ENCODE results near the gene IFIT1. TPM values are rescaled to one million over a fixed set of nuclear protein-coding genes. Genes with fewer than 3 reads are reported as not detected.

The IFIT1 gene
- total RNA-seq, 1 donor from 2014 or later, result 6.0 TPM

DNA sequence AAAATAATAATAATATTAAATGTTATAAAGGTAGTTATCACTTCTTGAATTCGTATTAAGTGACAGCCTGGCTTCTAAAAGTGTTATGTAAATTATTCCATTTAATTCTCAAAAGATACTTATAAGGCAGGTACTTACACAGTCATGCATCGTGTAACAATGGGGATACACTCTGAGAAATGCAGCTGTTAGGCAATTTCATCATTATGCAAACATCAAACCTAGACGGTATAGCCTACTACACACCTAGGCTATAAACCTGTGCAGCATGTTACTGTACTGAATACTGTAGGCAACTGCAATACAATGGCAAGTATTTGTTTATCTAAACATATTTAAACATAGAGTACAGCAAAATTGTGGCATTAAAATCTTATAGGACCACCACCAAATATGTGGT is 1.5 kb downstream of the IFIT1 start:
- H3K4me3 Mint-ChIP-seq, result no peak overlapping the region

GRCh38 chr10:89395141-89395540 is 2.7 kb downstream of the IFIT1 start:
- Mint-ChIP-seq H3K4me3 (no peak overlapping the region), H3K4me1 (ENCODE audit: unreplicated experiment) (peaks cover 19% of the 10 kb centered on the region), H3K36me3 (no peaks in the 10 kb centered on the region), H3K27me3 (no peaks in the 10 kb centered on the region), H3K9me3 (no peaks in the 10 kb centered on the region), H3K27ac (no peak overlapping the region)
- no peak for DNase-seq (ENCODE audit: extremely low spot score, unreplicated experiment)
- TF ChIP-seq, protein P1, sequence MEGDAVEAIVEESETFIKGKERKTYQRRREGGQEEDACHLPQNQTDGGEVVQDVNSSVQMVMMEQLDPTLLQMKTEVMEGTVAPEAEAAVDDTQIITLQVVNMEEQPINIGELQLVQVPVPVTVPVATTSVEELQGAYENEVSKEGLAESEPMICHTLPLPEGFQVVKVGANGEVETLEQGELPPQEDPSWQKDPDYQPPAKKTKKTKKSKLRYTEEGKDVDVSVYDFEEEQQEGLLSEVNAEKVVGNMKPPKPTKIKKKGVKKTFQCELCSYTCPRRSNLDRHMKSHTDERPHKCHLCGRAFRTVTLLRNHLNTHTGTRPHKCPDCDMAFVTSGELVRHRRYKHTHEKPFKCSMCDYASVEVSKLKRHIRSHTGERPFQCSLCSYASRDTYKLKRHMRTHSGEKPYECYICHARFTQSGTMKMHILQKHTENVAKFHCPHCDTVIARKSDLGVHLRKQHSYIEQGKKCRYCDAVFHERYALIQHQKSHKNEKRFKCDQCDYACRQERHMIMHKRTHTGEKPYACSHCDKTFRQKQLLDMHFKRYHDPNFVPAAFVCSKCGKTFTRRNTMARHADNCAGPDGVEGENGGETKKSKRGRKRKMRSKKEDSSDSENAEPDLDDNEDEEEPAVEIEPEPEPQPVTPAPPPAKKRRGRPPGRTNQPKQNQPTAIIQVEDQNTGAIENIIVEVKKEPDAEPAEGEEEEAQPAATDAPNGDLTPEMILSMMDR (conservative IDR thresholded peaks at IDR 0.05), result no peak

More for the DNA sequence above, 1.5 kb downstream of the IFIT1 start:
- no peaks in the 10 kb centered on the region for H3K9me3 Mint-ChIP-seq
- no peak overlapping the region for H3K27ac Mint-ChIP-seq
- TF ChIP-seq, protein P1 (conservative IDR thresholded peaks at IDR 0.05), result no peak
- no peaks in the 10 kb centered on the region for H3K36me3 Mint-ChIP-seq
- no peaks in the 10 kb centered on the region for H3K27me3 Mint-ChIP-seq
- no peak for DNase-seq (ENCODE audit: extremely low spot score, unreplicated experiment)
- peaks cover 19% of the 10 kb centered on the region for H3K4me1 Mint-ChIP-seq (ENCODE audit: unreplicated experiment)

GRCh38 chr10:89398003-89398749 is 5.8 kb downstream of the IFIT1 start:
- H3K4me3 Mint-ChIP-seq, result no peak overlapping the region
- no peaks in the 10 kb centered on the region for H3K27me3 Mint-ChIP-seq
- TF ChIP-seq, protein P1 (conservative IDR thresholded peaks at IDR 0.05), result no peak
- H3K36me3 Mint-ChIP-seq, result peaks cover 3% of the 10 kb centered on the region
- H3K27ac Mint-ChIP-seq, result no peak overlapping the region
- no peaks in the 10 kb centered on the region for H3K9me3 Mint-ChIP-seq
- no peak for DNase-seq (ENCODE audit: extremely low spot score, unreplicated experiment)
- peaks cover 3% of the 10 kb centered on the region for H3K4me1 Mint-ChIP-seq (ENCODE audit: unreplicated experiment)

- H3K4me1 Mint-ChIP-seq (ENCODE audit: unreplicated experiment), result peaks cover 3% of the 10 kb centered on the region
- no peak overlapping the region for H3K4me3 Mint-ChIP-seq
- TF ChIP-seq, protein P1 (conservative IDR thresholded peaks at IDR 0.05), result no peak
- H3K27me3 Mint-ChIP-seq, result no peaks in the 10 kb centered on the region
- no peak for DNase-seq (ENCODE audit: extremely low spot score, unreplicated experiment)
- no peak overlapping the region for H3K27ac Mint-ChIP-seq
- no peaks in the 10 kb centered on the region for H3K9me3 Mint-ChIP-seq
- H3K36me3 Mint-ChIP-seq, result peaks cover 9% of the 10 kb centered on the region
Measured at GRCh38 chr10:89399956-89400355, 7.5 kb downstream of the IFIT1 start.

GRCh38 chr10:89403043-89403442 is 10.6 kb downstream of the IFIT1 start:
- DNase-seq (ENCODE audit: extremely low spot score, unreplicated experiment), result no peak
- Mint-ChIP-seq H3K4me3 (no peak overlapping the region), H3K9me3 (peaks cover 4% of the 10 kb centered on the region), H3K27me3 (no peaks in the 10 kb centered on the region), H3K36me3 (peaks cover 16% of the 10 kb centered on the region), H3K4me1 (ENCODE audit: unreplicated experiment) (peaks cover under 1% of the 10 kb centered on the region), H3K27ac (no peak overlapping the region)
- TF ChIP-seq, protein P1 (conservative IDR thresholded peaks at IDR 0.05), result no peak

All from type B pancreatic cell (in vitro differentiated cells).